GM18505 (cell line): ENCODE results near the gene TINAGL1.

Source experiments
- ATAC-seq: cut with Tn5 transposase; IDR thresholded peaks from one replicate; pipeline ENCODE4 v1.9.1; 2021; ENCODE audit not compliant: unreplicated experiment
- POLR2A ChIP-seq: IDR thresholded peaks from 4 replicates; pipeline ENCODE4 v1.6.1; 2011; ENCODE audit warnings: borderline replicate concordance; ENCODE audit not compliant: insufficient read depth, insufficient read length; ENCODE audit errors: extremely low read depth

TINAGL1 gene

GRCh38 chr1:31572323-31573104 is 3.8 kb upstream of the TINAGL1 start:
- no peak for TF ChIP-seq POLR2A
- no peak for ATAC-seq

GRCh38 chr1:31573261-31573660 is 3.1 kb upstream of the TINAGL1 start:
- no peak for ATAC-seq
- no peak for TF ChIP-seq POLR2A

- ATAC-seq, result no peak
- TF ChIP-seq POLR2A, result no peak
Measured at GRCh38 chr1:31574749-31575368, 1.5 kb upstream of the TINAGL1 start.

GRCh38 chr1:31575369-31576140 is 760 bp upstream of the TINAGL1 start:
- no peak for TF ChIP-seq POLR2A
- ATAC-seq, result no peak

- TF ChIP-seq POLR2A, result no peak
- ATAC-seq, result no peak
Measured at GRCh38 chr1:31576743-31577455, 584 bp downstream of the TINAGL1 start.

GRCh38 chr1:31577515-31578192 is 1.3 kb downstream of the TINAGL1 start:
- ATAC-seq, result no peak
- no peak for TF ChIP-seq POLR2A

GRCh38 chr1:31579374-31579773 is 3.1 kb downstream of the TINAGL1 start:
- ATAC-seq, result no peak
- no peak for TF ChIP-seq POLR2A

GRCh38 chr1:31580513-31580870 is 4.2 kb downstream of the TINAGL1 start:
- no peak for ATAC-seq
- TF ChIP-seq POLR2A, result no peak

GRCh38 chr1:31580891-31581603 is 4.7 kb downstream of the TINAGL1 start:
- TF ChIP-seq POLR2A, result no peak
- no peak for ATAC-seq

GRCh38 chr1:31581821-31582810 is 5.8 kb downstream of the TINAGL1 start:
- ATAC-seq, result no peak

More at GRCh38 chr1:31581821-31582810, 5.8 kb downstream of the TINAGL1 start:
- no peak for TF ChIP-seq POLR2A
